AG04450 (cell line): ENCODE data around the gene TUSC2. TPM values are rescaled to one million over a fixed set of nuclear protein-coding genes. Genes with fewer than 3 reads are reported as not detected.

Experiments used
- CTCF ChIA-PET: fragments of 300-600, 350-600 bp; formaldehyde crosslinking; extraction: SDS; loops from one replicate; lab custom pipeline; 2022; ENCODE audit warnings: antibody characterized with exemption, inconsistent platforms; lab: Charles Lee
- POLR2A ChIA-PET: fragments of 350-600 bp; formaldehyde crosslinking; extraction: SDS; loops from one replicate; lab custom pipeline; 2021; ENCODE audit warnings: antibody characterized with exemption, inconsistent platforms; lab: Yijun Ruan, JAX
- DNase-seq: peaks from one replicate; pipeline ENCODE4 v3.0.0-alpha.2; 2011; ENCODE audit warnings: low read depth, low spot score
- H3K27ac ChIP-seq: one replicate; pipeline ENCODE4 v1.5.1; 2012; ENCODE audit warnings: low read depth, low read length, control low read depth
- H3K27me3 ChIP-seq: one replicate; pipeline ENCODE4 v1.6.0; 2012; ENCODE audit warnings: low read length; ENCODE audit not compliant: control insufficient read depth, insufficient read depth
- H3K4me3 ChIP-seq: 2 replicates; pipeline ENCODE4 v1.5.1; 2011; ENCODE audit warnings: mild to moderate bottlenecking, low read depth, low read length, control low read depth
- H3K9me3 ChIP-seq: 2 replicates; pipeline ENCODE4 v1.5.1; 2012; ENCODE audit warnings: low read length; ENCODE audit not compliant: control insufficient read depth, insufficient read depth
- CTCF ChIP-seq: IDR thresholded peaks from 2 replicates; pipeline ENCODE4 v1.5.1; 2011; ENCODE audit warnings: low read depth, low read length, control low read depth, inconsistent platforms
- polyA plus RNA-seq: library from polyadenylated mRNA; depleted of rRNA; stranded (reverse); fragments of >200 nt; gene quantifications from 2 replicates; pipeline ENCODE4 v1.2.3, GENCODE V29; 2011

TUSC2 gene
- polyA plus RNA-seq, 1 experiment, result 25.3 TPM

GRCh38 chr3:50299638-50299928 is 28.4 kb downstream of the TUSC2 start:
- ChIA-PET POLR2A (interaction anchor here (0.5 to 1.3 kb wide), 9 partner anchors 16 to 1273 kb away, joined by 3 to 5 read pairs (median 4); partner anchors contain the start of genes CYB561D2, GNAI2 and NPRL2), CTCF (interaction anchor here (1.4 to 1.5 kb wide), 2 partner anchors 25 to 53 kb away, joined by 5 to 10 read pairs; no protein-coding TSS in a partner anchor)
- Histone ChIP-seq H3K27me3 (no peaks in the 10 kb centered on the region), H3K9me3 (no peaks in the 10 kb centered on the region; the same call in 1 of the 2 replicates), H3K4me3 (peak overlapping the region; percentile 66), H3K27ac (peak overlapping the region; percentile 25)
- no peak for DNase-seq
- no peak for TF ChIP-seq CTCF

GRCh38 chr3:50298836-50299637 is 29.0 kb downstream of the TUSC2 start, which contains the start of the genes HYAL3 and NAA80:
Gene HYAL3, minus strand, starts transcription at chr3:50299405. Its CDS starts 3,803 bp downstream, at chr3:50295602.
Gene NAA80, minus strand, starts transcription at chr3:50299405. Its CDS starts 1,942 bp downstream, at chr3:50297463.
- ChIA-PET POLR2A (interaction anchor here (0.5 to 1.3 kb wide), 11 partner anchors 11 to 1273 kb away, joined by 3 to 5 read pairs (median 4); partner anchors contain the start of genes CYB561D2, GNAI2 and NPRL2), CTCF (interaction anchor here (1.4 to 1.5 kb wide), 2 partner anchors 25 to 53 kb away, joined by 5 to 10 read pairs; no protein-coding TSS in a partner anchor)
- Histone ChIP-seq H3K27ac (peak within 1 kb of the TSS; percentile 62), H3K4me3 (peak within 1 kb of the TSS; percentile 74), H3K27me3 (no peaks in the 10 kb centered on the region), H3K9me3 (no peaks in the 10 kb centered on the region; the same call in 1 of the 2 replicates)
- peak; percentile 99 for DNase-seq
- peak; percentile 27 for TF ChIP-seq CTCF

- H3K4me3 ChIP-seq, result peak overlapping the region; percentile 74
- no peaks in the 10 kb centered on the region; the same call in 1 of the 2 replicates for H3K9me3 ChIP-seq
- 0 out of 2 replicates have a peak, but pooled peaks have one; percentile 20 for TF ChIP-seq CTCF
- H3K27ac ChIP-seq, result peak overlapping the region; percentile 62
- H3K27me3 ChIP-seq, result no peaks in the 10 kb centered on the region
- DNase-seq, result no peak
- ChIA-PET CTCF (interaction anchor here (1.6 kb wide), 1 partner anchor 51 kb away, joined by 4 read pairs; no protein-coding TSS in a partner anchor), POLR2A (interaction anchor here (1.0 kb wide), 1 partner anchor 10 kb away, joined by 3 read pairs; no protein-coding TSS in a partner anchor)
These were observed 29.9 kb downstream of the TUSC2 start for GRCh38 chr3:50297896-50298725.

- CTCF ChIA-PET, result interaction anchor here (0.7 to 1.6 kb wide), 2 partner anchors 51 to 71 kb away, joined by 3 to 4 read pairs; no protein-coding TSS in a partner anchor
- Histone ChIP-seq H3K9me3 (no peaks in the 10 kb centered on the region; the same call in 1 of the 2 replicates), H3K27me3 (no peaks in the 10 kb centered on the region), H3K27ac (no peak overlapping the region), H3K4me3 (no peak overlapping the region)
- no peak for TF ChIP-seq CTCF
- no peak for DNase-seq
- POLR2A ChIA-PET, result no interaction called here
These were observed 30.6 kb downstream of the TUSC2 start for GRCh38 chr3:50297384-50297775.
